Measurements from ENCODE around the gene HSF4. TPM values are rescaled to one million over a fixed set of nuclear protein-coding genes. Genes with fewer than 3 reads are reported as not detected.

Gene HSF4
- total RNA-seq, 2 experiments from 2014 or later: 8.1 to 17.0 TPM

DNA sequence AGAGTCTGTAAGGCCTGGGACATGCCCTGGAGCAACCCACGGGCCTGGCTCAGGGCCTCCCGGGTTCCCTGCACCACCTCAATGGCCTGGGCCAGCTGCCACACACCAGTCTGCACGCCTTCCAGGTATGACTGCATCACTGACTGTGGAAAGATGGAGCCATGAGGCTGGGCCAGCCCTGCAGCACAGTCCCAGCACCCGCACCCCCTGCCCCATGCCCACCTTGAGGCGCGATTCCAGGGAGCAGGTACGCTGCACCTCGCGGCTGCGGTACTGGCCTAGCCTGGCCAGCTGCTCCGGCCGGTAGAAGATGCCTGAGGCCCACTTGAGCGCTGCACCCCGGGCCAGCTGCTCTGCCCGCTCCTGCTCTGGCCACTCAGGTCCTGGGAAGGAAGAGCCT is 24.3 kb downstream of the HSF4 start:
- Histone ChIP-seq H3K4me3 (ENCODE audit: low read depth, low read length, poor library complexity, severe bottlenecking) (no peak overlapping the region), H3K4me1 (ENCODE audit: insufficient read depth, low read length, poor library complexity, severe bottlenecking) (peaks cover 21% of the 10 kb centered on the region), H3K27ac (ENCODE audit: low read depth, low read length, poor library complexity, severe bottlenecking) (no peak overlapping the region), H3K9me3 (ENCODE audit: low read length) (no peaks in the 10 kb centered on the region), H3K79me2 (ENCODE audit: insufficient read depth, low read depth, low read length) (peaks cover 18% of the 10 kb centered on the region), H3K9me2 (ENCODE audit: insufficient read depth, low read length) (no peaks in the 10 kb centered on the region), H3K36me3 (ENCODE audit: insufficient read depth, low read length) (peaks cover 16% of the 10 kb centered on the region; the same call in 1 of the 2 replicates), H3K4me2 (ENCODE audit: low read length) (no peak overlapping the region), H4K20me1 (ENCODE audit: insufficient read depth, low read length) (peaks cover 8% of the 10 kb centered on the region; the same call in 1 of the 2 replicates), H2AFZ (ENCODE audit: low read length) (no peak overlapping the region)
- ChIA-PET CTCF (ENCODE audit: unreplicated experiment) (no interaction called here), POLR2A (interaction anchor here (1.6 kb wide), 1 partner anchor 14 kb away, joined by 3 read pairs; no protein-coding TSS in a partner anchor)
- BruUV-seq (replicated peaks): no TSS peak
- TF ChIP-seq EZH2phosphoT487 (IDR thresholded peaks at IDR 0.05; ENCODE audit: borderline replicate concordance, low read depth, low read length): no peak
- TF ChIP-seq, protein P1, sequence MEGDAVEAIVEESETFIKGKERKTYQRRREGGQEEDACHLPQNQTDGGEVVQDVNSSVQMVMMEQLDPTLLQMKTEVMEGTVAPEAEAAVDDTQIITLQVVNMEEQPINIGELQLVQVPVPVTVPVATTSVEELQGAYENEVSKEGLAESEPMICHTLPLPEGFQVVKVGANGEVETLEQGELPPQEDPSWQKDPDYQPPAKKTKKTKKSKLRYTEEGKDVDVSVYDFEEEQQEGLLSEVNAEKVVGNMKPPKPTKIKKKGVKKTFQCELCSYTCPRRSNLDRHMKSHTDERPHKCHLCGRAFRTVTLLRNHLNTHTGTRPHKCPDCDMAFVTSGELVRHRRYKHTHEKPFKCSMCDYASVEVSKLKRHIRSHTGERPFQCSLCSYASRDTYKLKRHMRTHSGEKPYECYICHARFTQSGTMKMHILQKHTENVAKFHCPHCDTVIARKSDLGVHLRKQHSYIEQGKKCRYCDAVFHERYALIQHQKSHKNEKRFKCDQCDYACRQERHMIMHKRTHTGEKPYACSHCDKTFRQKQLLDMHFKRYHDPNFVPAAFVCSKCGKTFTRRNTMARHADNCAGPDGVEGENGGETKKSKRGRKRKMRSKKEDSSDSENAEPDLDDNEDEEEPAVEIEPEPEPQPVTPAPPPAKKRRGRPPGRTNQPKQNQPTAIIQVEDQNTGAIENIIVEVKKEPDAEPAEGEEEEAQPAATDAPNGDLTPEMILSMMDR (conservative IDR thresholded peaks at IDR 0.05; ENCODE audit: low read length): no peak
- DNase-seq (ENCODE audit: low spot score): no peak
- intact Hi-C loops (cut with micrococcal nuclease; ENCODE audit: unreplicated experiment): loop anchor here (10.0 kb wide), 1 partner anchor 174 kb away; no protein-coding TSS in a partner anchor

DNA sequence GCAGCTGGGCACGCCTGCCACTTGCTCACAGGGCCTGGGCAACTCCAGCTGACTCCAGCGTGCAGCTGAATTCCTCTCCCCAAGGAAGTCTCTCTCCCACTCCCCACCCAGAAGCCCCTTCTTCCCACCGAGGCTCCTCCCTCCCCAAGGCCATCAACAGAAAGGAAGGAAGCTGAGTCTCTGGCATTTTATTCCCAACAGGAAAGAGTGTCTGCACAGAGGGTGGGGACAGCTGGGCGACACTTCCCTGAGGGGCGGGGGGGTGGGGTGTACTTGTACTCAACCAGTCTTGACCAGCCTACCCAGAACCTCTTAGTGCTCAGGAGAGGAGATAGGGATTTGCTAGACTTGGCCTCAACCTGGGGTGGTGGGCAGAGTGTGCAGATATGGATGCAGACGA is 25.5 kb downstream of the HSF4 start, which contains the start of gene EXOC3L1:
Gene EXOC3L1, minus strand, starts transcription at position 96 of the 400 bp plus-strand sequence. CDS start 460 bp downstream, outside the sequence.
- CTCF ChIA-PET (ENCODE audit: unreplicated experiment): no interaction called here
- no peak within 1 kb of the TSS for H3K4me3 ChIP-seq (ENCODE audit: low read depth, low read length, poor library complexity, severe bottlenecking)
- H2AFZ ChIP-seq (ENCODE audit: low read length): no peak within 1 kb of the TSS
- no TSS peak for BruUV-seq (replicated peaks)
- H3K27ac ChIP-seq (ENCODE audit: low read depth, low read length, poor library complexity, severe bottlenecking): no peak within 1 kb of the TSS
- DNase-seq (ENCODE audit: low spot score): no peak
- intact Hi-C loops (cut with micrococcal nuclease; ENCODE audit: unreplicated experiment): no loop called here
- H3K4me2 ChIP-seq (ENCODE audit: low read length): no peak within 1 kb of the TSS
- H3K9me3 ChIP-seq (ENCODE audit: low read length): no peaks in the 10 kb centered on the region
- POLR2A ChIA-PET: no interaction called here
- peaks cover 22% of the 10 kb centered on the region for H3K79me2 ChIP-seq (ENCODE audit: insufficient read depth, low read depth, low read length)
- H3K4me1 ChIP-seq (ENCODE audit: insufficient read depth, low read length, poor library complexity, severe bottlenecking): peaks cover 19% of the 10 kb centered on the region
- peaks cover 29% of the 10 kb centered on the region for H3K36me3 ChIP-seq (ENCODE audit: insufficient read depth, low read length)
- TF ChIP-seq EZH2phosphoT487 (IDR thresholded peaks at IDR 0.05; ENCODE audit: borderline replicate concordance, low read depth, low read length): no peak
- TF ChIP-seq, protein P1 (conservative IDR thresholded peaks at IDR 0.05; ENCODE audit: low read length): no peak
- H4K20me1 ChIP-seq (ENCODE audit: insufficient read depth, low read length): peaks cover 9% of the 10 kb centered on the region; the same call in 1 of the 2 replicates
- no peaks in the 10 kb centered on the region for H3K9me2 ChIP-seq (ENCODE audit: insufficient read depth, low read length)
